CD4-positive, alpha-beta T cell (primary cell): ENCODE data around the gene F2RL1. TPM values are rescaled to one million over a fixed set of nuclear protein-coding genes. Genes with fewer than 3 reads are reported as not detected.
"Not testable (repeated sequence)": the region's sequence is repeated elsewhere in the genome, so short reads cannot be mapped to it uniquely, and the experiment has no call there.

Experiments used
- ATAC-seq: fragments of 200-7000 bp; cut with Tn5 transposase; one replicate; pipeline ENCODE4 v1.10.0; 2022; ENCODE audit warnings: mild to moderate bottlenecking; ENCODE audit not compliant: poor library complexity
- CTCF ChIA-PET: fragments of 350-600 bp; sonication (Branson Sonifier 250); formaldehyde crosslinking; loops from one replicate; lab custom pipeline; 2021; ENCODE audit warnings: antibody characterized with exemption, inconsistent platforms; lab: Charles Lee
- POLR2A ChIA-PET: fragments of 350-600 bp; sonication (Branson Sonifier 250); formaldehyde crosslinking; loops from one replicate; lab custom pipeline; 2021; ENCODE audit warnings: antibody characterized with exemption, inconsistent platforms; lab: Charles Lee
- DNase-seq, 14 experiments: peaks; one replicate each; pipeline ENCODE4 v3.0.0-alpha.2; 2013 to 2020; ENCODE audit warnings: mixed read lengths in 2 of 14
- H3K27ac ChIP-seq, 2 donors: one replicate each; pipeline versions ENCODE4 v1.5.1 to v1.7.0; 2013; ENCODE audit warnings: low read length in 2 of 2, low read depth in 1 of 2, mild to moderate bottlenecking in 1 of 2
- H3K27me3 ChIP-seq, 2 experiments: 1 replicate in 1 of 2; 2 replicates in 1 of 2; pipeline versions ENCODE4 v1.6.1 to v1.7.0; 2013; ENCODE audit warnings: low read length in 2 of 2, control low read depth in 1 of 2, mild to moderate bottlenecking in 1 of 2, moderate library complexity in 1 of 2; ENCODE audit not compliant: insufficient read depth in 2 of 2, control insufficient read depth in 1 of 2
- H3K36me3 ChIP-seq: one replicate; pipeline ENCODE4 v1.6.1; 2013; ENCODE audit warnings: low read length, control low read depth; ENCODE audit not compliant: insufficient read depth
- H3K4me1 ChIP-seq: one replicate; pipeline ENCODE4 v1.6.1; 2013; ENCODE audit warnings: low read length, control low read depth; ENCODE audit not compliant: insufficient read depth
- H3K4me3 ChIP-seq: one replicate; pipeline ENCODE4 v1.5.1; 2013; ENCODE audit warnings: mild to moderate bottlenecking, low read length, moderate library complexity
- H3K9me3 ChIP-seq, 2 experiments: 1 replicate in 1 of 2; 2 replicates in 1 of 2; pipeline versions ENCODE4 v1.6.1 to v1.7.0; 2013; ENCODE audit warnings: low read length in 2 of 2, mild to moderate bottlenecking in 2 of 2, control low read depth in 1 of 2, moderate library complexity in 1 of 2; ENCODE audit not compliant: control insufficient read depth in 1 of 2, insufficient read depth in 1 of 2
- H3K27ac Mint-ChIP-seq: one replicate; pipeline ENCODE4 v1.8.0; 2020; ENCODE audit warnings: mixed read lengths
- H3K27me3 Mint-ChIP-seq: one replicate; pipeline ENCODE4 v1.8.0; 2021; ENCODE audit warnings: mixed read lengths
- H3K36me3 Mint-ChIP-seq: one replicate; pipeline ENCODE4 v1.8.0; 2021; ENCODE audit warnings: low read depth, mixed read lengths
- H3K4me1 Mint-ChIP-seq: one replicate; pipeline ENCODE4 v1.8.0; 2021; ENCODE audit warnings: low read depth, mixed read lengths
- H3K4me3 Mint-ChIP-seq: one replicate; pipeline ENCODE4 v1.8.0; 2020; ENCODE audit warnings: mild to moderate bottlenecking, mixed read lengths
- H3K9me3 Mint-ChIP-seq: one replicate; pipeline ENCODE4 v1.8.0; 2020; ENCODE audit warnings: mixed read lengths
- CTCF ChIP-seq: fragments of 200-600 bp; IDR thresholded peaks from one replicate; pipeline ENCODE4 v1.8.0; 2022; ENCODE audit warnings: antibody characterized with exemption, mild to moderate bottlenecking
- intact Hi-C, 2 experiments: fragments of 100-400 bp; cut with DNase I in 1 of 2; cut with micrococcal nuclease in 1 of 2; formaldehyde crosslinking; loops; one replicate each; pipeline versions ENCODE4 v1.15.1 to v1.9.0; 2023 to 2025; cut with DNase I, micrococcal nuclease
- polyA plus RNA-seq, 2 donors: library from polyadenylated mRNA; unstranded; fragments of 120-200 nt; gene quantifications; one replicate each; pipeline ENCODE4 v1.2.1, GENCODE V29; 2013
- total RNA-seq, 174 experiments: library from RNA in 2 of 174; stranded (reverse) in 2 of 174; gene quantifications; one replicate each; pipeline ENCODE4 v1.2.3 and lab custom pipeline; 2021 to 2026

The F2RL1 gene
- total RNA-seq, result 1 to 10 TPM; 1.7 to 2.1 TPM
- 3.0 TPM for polyA plus RNA-seq (2013, experiment 1 of 2)
- polyA plus RNA-seq (2013, experiment 2 of 2), result 3.0 TPM
- 1.6 to 44.9 (median 11.2) reads per million in 172 experiments for total RNA-seq (lab: John Stamatoyannopoulos, UW)

GRCh38 chr5:76818844-76819831 lies at the start of gene F2RL1:
Gene F2RL1 (plus strand): TSS chr5:76819030. CDS start chr5:76819183, 153 bp downstream.
- POLR2A ChIA-PET, result interaction anchor here (0.8 kb wide), 1 partner anchor 211 kb away, joined by 3 read pairs; the partner anchor contains the start of gene AGGF1
- no peaks in the 10 kb centered on the region for H3K36me3 ChIP-seq

GRCh38 chr5:76771041-76771440 lies 47.8 kb upstream of the F2RL1 start:
- CTCF ChIA-PET, result not testable (repeated sequence)

More at GRCh38 chr5:76818844-76819831, at the start of gene F2RL1:
- TF ChIP-seq CTCF, result no peak
- CTCF ChIA-PET, result interaction anchor here (1.2 kb wide), 1 partner anchor 30 kb away, joined by 4 read pairs; no protein-coding TSS in a partner anchor
- peak; percentile 25 to 78 (median 52) for DNase-seq
- Histone ChIP-seq H3K27me3 (peaks cover 10% of the 10 kb centered on the region in 2 experiments), H3K27ac (no peak within 1 kb of the TSS), H3K9me3 (peaks cover 0 to 1% of the 10 kb centered on the region in 2 experiments), H3K4me1 (peaks cover 21% of the 10 kb centered on the region), H3K4me3 (peak within 1 kb of the TSS; percentile 87)
- Mint-ChIP-seq H3K36me3 (no peaks in the 10 kb centered on the region), H3K4me3 (peak within 1 kb of the TSS; percentile 92), H3K9me3 (no peaks in the 10 kb centered on the region), H3K27ac (peak within 1 kb of the TSS; percentile 36), H3K4me1 (peaks cover 14% of the 10 kb centered on the region), H3K27me3 (peaks cover 20% of the 10 kb centered on the region)
- intact Hi-C loops, result loop anchor here in 1 of 2 experiments (2.0 kb wide), 1 partner anchor 32 kb away; the partner anchor contains the start of gene S100Z
- peak; percentile 79 for ATAC-seq

GRCh38 chr5:76771705-76772405 lies 47.0 kb upstream of the F2RL1 start:
- Mint-ChIP-seq H3K9me3 (no peaks in the 10 kb centered on the region), H3K4me1 (peaks cover 5% of the 10 kb centered on the region), H3K36me3 (no peaks in the 10 kb centered on the region), H3K27ac (no peak overlapping the region), H3K4me3 (no peak overlapping the region), H3K27me3 (no peaks in the 10 kb centered on the region)
- Histone ChIP-seq H3K27ac (no peak overlapping the region), H3K9me3 (no peaks in the 10 kb centered on the region), H3K4me3 (no peak overlapping the region), H3K27me3 (no peaks in the 10 kb centered on the region), H3K36me3 (no peaks in the 10 kb centered on the region), H3K4me1 (peaks cover 3% of the 10 kb centered on the region)
- no peak for TF ChIP-seq CTCF
- no peak for DNase-seq
- ChIA-PET POLR2A (no interaction called here), CTCF (no interaction called here)
- ATAC-seq, result no peak
- intact Hi-C loops, result loop anchor here in 1 of 2 experiments (5.0 kb wide), 1 partner anchor 435 kb away; no protein-coding TSS in a partner anchor

More at GRCh38 chr5:76771041-76771440, 47.8 kb upstream of the F2RL1 start:
- H3K9me3 Mint-ChIP-seq, H3K36me3 ChIP-seq, H3K4me3 ChIP-seq, H3K36me3 Mint-ChIP-seq, H3K27me3 ChIP-seq, ATAC-seq, H3K9me3 ChIP-seq, H3K4me1 Mint-ChIP-seq, H3K27me3 Mint-ChIP-seq, DNase-seq, POLR2A ChIA-PET, H3K4me1 ChIP-seq, H3K27ac ChIP-seq, H3K4me3 Mint-ChIP-seq, H3K27ac Mint-ChIP-seq: not testable (repeated sequence)
- intact Hi-C loops, result loop anchor here in 1 of 2 experiments (5.0 kb wide), 1 partner anchor 434 kb away; no protein-coding TSS in a partner anchor
